Measurements from ENCODE around the gene MILR1.

GRCh38 chr17:64471440-64471839 lies 22.5 kb downstream of the MILR1 start:
- TF ChIP-seq CTCF (IDR thresholded peaks at IDR 0.05), result no peak
- TF ChIP-seq ZFX (IDR thresholded peaks at IDR 0.05; ENCODE audit: borderline replicate concordance), result no peak
